CD4-positive, alpha-beta T cell (primary cell): ENCODE measurements around the gene RELT. TPM values are rescaled to one million over a fixed set of nuclear protein-coding genes. Genes with fewer than 3 reads are reported as not detected.

Source experiments
- ATAC-seq: fragments of 200-7000 bp; cut with Tn5 transposase; one replicate; pipeline ENCODE4 v1.10.0; 2022; ENCODE audit warnings: mild to moderate bottlenecking; ENCODE audit not compliant: poor library complexity
- CTCF ChIA-PET: fragments of 350-600 bp; sonication (Branson Sonifier 250); formaldehyde crosslinking; loops from one replicate; lab custom pipeline; 2021; ENCODE audit warnings: antibody characterized with exemption, inconsistent platforms; lab: Charles Lee
- POLR2A ChIA-PET: fragments of 350-600 bp; sonication (Branson Sonifier 250); formaldehyde crosslinking; loops from one replicate; lab custom pipeline; 2021; ENCODE audit warnings: antibody characterized with exemption, inconsistent platforms; lab: Charles Lee
- DNase-seq, 14 experiments: peaks; one replicate each; pipeline ENCODE4 v3.0.0-alpha.2; 2013 to 2020; ENCODE audit warnings: mixed read lengths in 2 of 14
- H3K27ac ChIP-seq, 2 donors: one replicate each; pipeline versions ENCODE4 v1.5.1 to v1.7.0; 2013; ENCODE audit warnings: low read length in 2 of 2, low read depth in 1 of 2, mild to moderate bottlenecking in 1 of 2
- H3K27me3 ChIP-seq, 2 experiments: 1 replicate in 1 of 2; 2 replicates in 1 of 2; pipeline versions ENCODE4 v1.6.1 to v1.7.0; 2013; ENCODE audit warnings: low read length in 2 of 2, control low read depth in 1 of 2, mild to moderate bottlenecking in 1 of 2, moderate library complexity in 1 of 2; ENCODE audit not compliant: insufficient read depth in 2 of 2, control insufficient read depth in 1 of 2
- H3K36me3 ChIP-seq: one replicate; pipeline ENCODE4 v1.6.1; 2013; ENCODE audit warnings: low read length, control low read depth; ENCODE audit not compliant: insufficient read depth
- H3K4me1 ChIP-seq: one replicate; pipeline ENCODE4 v1.6.1; 2013; ENCODE audit warnings: low read length, control low read depth; ENCODE audit not compliant: insufficient read depth
- H3K4me3 ChIP-seq: one replicate; pipeline ENCODE4 v1.5.1; 2013; ENCODE audit warnings: mild to moderate bottlenecking, low read length, moderate library complexity
- H3K9me3 ChIP-seq, 2 experiments: 1 replicate in 1 of 2; 2 replicates in 1 of 2; pipeline versions ENCODE4 v1.6.1 to v1.7.0; 2013; ENCODE audit warnings: low read length in 2 of 2, mild to moderate bottlenecking in 2 of 2, control low read depth in 1 of 2, moderate library complexity in 1 of 2; ENCODE audit not compliant: control insufficient read depth in 1 of 2, insufficient read depth in 1 of 2
- H3K27ac Mint-ChIP-seq: one replicate; pipeline ENCODE4 v1.8.0; 2020; ENCODE audit warnings: mixed read lengths
- H3K27me3 Mint-ChIP-seq: one replicate; pipeline ENCODE4 v1.8.0; 2021; ENCODE audit warnings: mixed read lengths
- H3K36me3 Mint-ChIP-seq: one replicate; pipeline ENCODE4 v1.8.0; 2021; ENCODE audit warnings: low read depth, mixed read lengths
- H3K4me1 Mint-ChIP-seq: one replicate; pipeline ENCODE4 v1.8.0; 2021; ENCODE audit warnings: low read depth, mixed read lengths
- H3K4me3 Mint-ChIP-seq: one replicate; pipeline ENCODE4 v1.8.0; 2020; ENCODE audit warnings: mild to moderate bottlenecking, mixed read lengths
- H3K9me3 Mint-ChIP-seq: one replicate; pipeline ENCODE4 v1.8.0; 2020; ENCODE audit warnings: mixed read lengths
- CTCF ChIP-seq: fragments of 200-600 bp; IDR thresholded peaks from one replicate; pipeline ENCODE4 v1.8.0; 2022; ENCODE audit warnings: antibody characterized with exemption, mild to moderate bottlenecking
- intact Hi-C, 2 experiments: fragments of 100-400 bp; cut with DNase I in 1 of 2; cut with micrococcal nuclease in 1 of 2; formaldehyde crosslinking; loops; one replicate each; pipeline versions ENCODE4 v1.15.1 to v1.9.0; 2023 to 2025; cut with DNase I, micrococcal nuclease
- total RNA-seq, 174 experiments: library from RNA in 2 of 174; stranded (reverse) in 2 of 174; gene quantifications; one replicate each; pipeline ENCODE4 v1.2.3 and lab custom pipeline; 2021 to 2026

The RELT gene
- total RNA-seq, 2 experiments from 2014 or later = 107 to 114 TPM

- ATAC-seq = no peak
- DNase-seq = no peak
- H3K36me3 Mint-ChIP-seq = peaks cover 21% of the 10 kb centered on the region
- peaks cover 38% of the 10 kb centered on the region for H3K36me3 ChIP-seq
- TF ChIP-seq CTCF = no peak
- H3K27me3 Mint-ChIP-seq = no peaks in the 10 kb centered on the region
- no peaks in the 10 kb centered on the region for H3K27me3 ChIP-seq
- ChIA-PET CTCF (interaction anchor here (0.7 kb wide), 1 partner anchor 39 kb away, joined by 3 read pairs; no protein-coding TSS in a partner anchor), POLR2A (no interaction called here)
- no peak overlapping the region for H3K27ac Mint-ChIP-seq
- H3K9me3 Mint-ChIP-seq = no peaks in the 10 kb centered on the region
- H3K4me1 ChIP-seq = peaks cover 36% of the 10 kb centered on the region
- H3K27ac ChIP-seq = no peak overlapping the region
- no peak overlapping the region for H3K4me3 ChIP-seq
- intact Hi-C loops = loop anchor here (5.0 to 10.0 kb wide), 2 partner anchors 84 to 86 kb away; partner anchors contain the start of gene ARHGEF17 (in 2 of the 2)
- peaks cover 27% of the 10 kb centered on the region for H3K4me1 Mint-ChIP-seq
- H3K9me3 ChIP-seq = no peaks in the 10 kb centered on the region
- H3K4me3 Mint-ChIP-seq = no peak overlapping the region
Observed at GRCh38 chr11:73390601-73391565, 14.7 kb downstream of the RELT start.

GRCh38 chr11:73391665-73392064, 15.5 kb downstream of the RELT start:
- Mint-ChIP-seq H3K27ac (no peak overlapping the region), H3K36me3 (peaks cover 28% of the 10 kb centered on the region), H3K4me3 (no peak overlapping the region), H3K4me1 (peaks cover 19% of the 10 kb centered on the region), H3K9me3 (no peaks in the 10 kb centered on the region), H3K27me3 (no peaks in the 10 kb centered on the region)
- Histone ChIP-seq H3K4me1 (peaks cover 28% of the 10 kb centered on the region), H3K36me3 (peaks cover 43% of the 10 kb centered on the region), H3K27me3 (no peaks in the 10 kb centered on the region), H3K4me3 (no peak overlapping the region), H3K9me3 (no peaks in the 10 kb centered on the region), H3K27ac (no peak overlapping the region)
- POLR2A ChIA-PET = interaction anchor here (1.0 kb wide), 1 partner anchor 40 kb away, joined by 4 read pairs; no protein-coding TSS in a partner anchor
- intact Hi-C loops = loop anchor here (2.0 to 10.0 kb wide), 3 partner anchors 15 to 87 kb away; partner anchors contain the start of genes ARHGEF17 (in 2 of the 2) and RELT (in 1 of the 2)
- no peak for ATAC-seq
- no peak for TF ChIP-seq CTCF
- CTCF ChIA-PET = no interaction called here
- DNase-seq = no peak

GRCh38 chr11:73392108-73393010, 16.2 kb downstream of the RELT start:
- no peak for TF ChIP-seq CTCF
- Mint-ChIP-seq H3K4me3 (no peak overlapping the region), H3K36me3 (peaks cover 35% of the 10 kb centered on the region), H3K27ac (no peak overlapping the region), H3K4me1 (peaks cover 15% of the 10 kb centered on the region), H3K27me3 (no peaks in the 10 kb centered on the region), H3K9me3 (no peaks in the 10 kb centered on the region)
- intact Hi-C loops = loop anchor here (1.0 to 10.0 kb wide), 4 partner anchors 16 to 88 kb away; partner anchors contain the start of genes ARHGEF17 (in 2 of the 2) and RELT (in 1 of the 2)
- CTCF ChIA-PET = interaction anchor here (1.3 to 1.9 kb wide), 2 partner anchors 25 to 42 kb away, joined by 3 to 67 read pairs; no protein-coding TSS in a partner anchor
- Histone ChIP-seq H3K4me1 (peaks cover 21% of the 10 kb centered on the region), H3K27me3 (no peaks in the 10 kb centered on the region), H3K9me3 (no peaks in the 10 kb centered on the region), H3K4me3 (no peak overlapping the region), H3K36me3 (peaks cover 49% of the 10 kb centered on the region), H3K27ac (no peak overlapping the region)
- ATAC-seq = no peak
- POLR2A ChIA-PET = interaction anchor here (0.9 to 1.5 kb wide), 5 partner anchors 8 to 41 kb away, joined by 3 to 8 read pairs (median 4); no protein-coding TSS in a partner anchor
- no peak for DNase-seq
